GM21723 (cell line): Measurements from ENCODE around the gene PUS7.
"Not testable (repeated sequence)": the region's sequence is repeated elsewhere in the genome, so short reads cannot be mapped to it uniquely, and the experiment has no call there.

ENCODE experiments used
- ATAC-seq: cut with Tn5 transposase; IDR thresholded peaks from one replicate; pipeline ENCODE4 v1.9.1; 2021; ENCODE audit warnings: mild to moderate bottlenecking, moderate library complexity; ENCODE audit not compliant: unreplicated experiment

PUS7 gene

DNA sequence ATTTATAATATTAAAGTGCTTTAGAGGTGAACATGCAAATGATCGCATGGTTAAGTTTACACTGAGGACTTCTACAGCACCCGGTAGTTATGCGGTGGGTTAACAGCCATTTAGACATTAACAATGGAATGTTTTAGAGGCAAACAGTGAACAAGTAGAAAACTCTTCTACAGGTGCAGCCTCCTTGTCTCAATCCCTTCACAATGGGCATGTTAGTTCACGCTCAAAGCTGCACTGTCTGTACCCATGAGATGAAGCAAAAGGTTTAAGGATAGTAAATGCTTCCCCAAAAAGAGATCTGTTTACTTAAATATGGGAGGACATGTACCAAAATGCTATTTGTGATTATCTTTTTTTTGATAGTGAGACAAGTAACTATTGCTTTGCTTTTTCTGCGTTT lies 25.1 kb downstream of the PUS7 start:
- ATAC-seq, result no peak

DNA sequence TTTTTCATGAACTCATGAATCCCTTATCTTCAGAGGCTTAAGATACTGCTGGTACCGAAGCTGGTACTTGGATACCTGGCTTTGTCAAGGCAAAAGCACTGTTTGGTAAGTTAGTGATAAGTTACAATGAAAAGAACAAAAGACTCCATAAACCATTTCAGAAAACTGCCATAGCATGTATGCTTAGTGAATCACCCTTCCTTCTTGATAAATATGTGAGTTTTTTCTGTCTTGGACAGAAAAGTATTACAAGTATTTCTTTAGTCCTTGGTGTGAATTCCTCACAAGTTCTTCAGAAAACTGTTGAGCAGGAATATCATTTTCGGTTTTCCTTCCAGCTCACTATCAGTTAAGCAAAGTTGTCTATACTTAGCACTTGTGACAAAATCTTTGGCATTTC lies 25.6 kb downstream of the PUS7 start:
- ATAC-seq, result no peak

DNA sequence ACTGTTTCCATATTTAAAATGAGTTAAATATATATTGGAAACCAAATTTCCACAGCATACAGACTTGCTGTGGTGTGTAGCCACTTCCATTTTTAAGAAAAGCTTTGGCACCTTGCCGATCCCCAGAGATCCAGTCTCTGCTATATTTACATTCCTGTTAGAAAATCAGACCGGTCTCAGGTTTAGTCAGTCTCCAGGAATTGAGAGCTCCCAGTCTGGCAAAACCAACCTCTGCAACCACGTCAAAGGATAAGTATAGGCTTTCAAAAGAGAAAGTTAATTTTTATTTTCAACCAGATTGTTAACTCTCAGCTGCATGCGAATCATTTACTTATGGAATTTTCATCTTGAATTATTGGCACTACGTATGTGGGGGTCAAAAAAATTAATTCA lies 28.2 kb downstream of the PUS7 start:
- no peak for ATAC-seq

DNA sequence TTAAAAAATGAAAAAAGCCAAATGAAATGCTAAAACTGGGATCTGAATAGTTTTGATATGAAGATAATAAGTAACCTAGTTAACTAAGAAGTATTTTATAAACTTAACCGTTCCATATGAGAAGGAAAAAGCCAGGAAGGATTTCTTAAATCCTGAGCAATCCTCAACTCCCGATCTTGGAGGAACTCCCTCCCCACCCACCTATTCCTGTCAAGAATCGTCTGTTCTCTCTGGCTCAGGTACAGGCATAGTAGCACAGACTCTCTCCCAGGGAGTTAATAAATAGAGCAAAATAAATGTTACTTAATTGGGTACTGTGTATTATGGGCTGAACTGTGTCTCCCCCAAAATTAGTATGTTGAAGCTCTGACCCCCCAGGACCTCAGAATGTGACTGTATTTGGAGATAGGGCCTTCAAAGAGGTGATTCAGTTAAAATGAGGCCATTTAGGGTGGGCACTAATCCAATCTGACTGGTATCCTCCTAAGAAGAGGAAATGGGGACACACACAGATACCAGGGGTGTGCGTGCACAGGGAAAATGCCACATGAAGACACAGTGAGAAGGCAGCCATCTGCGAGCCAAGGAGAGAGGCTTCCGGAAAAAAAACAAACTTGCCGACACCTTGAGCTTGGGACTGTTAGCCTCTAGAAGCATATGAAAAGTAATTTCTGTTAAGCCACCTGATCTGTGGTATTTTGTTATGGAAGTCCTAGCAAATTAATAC lies 28.7 kb downstream of the PUS7 start:
- no peak for ATAC-seq

DNA sequence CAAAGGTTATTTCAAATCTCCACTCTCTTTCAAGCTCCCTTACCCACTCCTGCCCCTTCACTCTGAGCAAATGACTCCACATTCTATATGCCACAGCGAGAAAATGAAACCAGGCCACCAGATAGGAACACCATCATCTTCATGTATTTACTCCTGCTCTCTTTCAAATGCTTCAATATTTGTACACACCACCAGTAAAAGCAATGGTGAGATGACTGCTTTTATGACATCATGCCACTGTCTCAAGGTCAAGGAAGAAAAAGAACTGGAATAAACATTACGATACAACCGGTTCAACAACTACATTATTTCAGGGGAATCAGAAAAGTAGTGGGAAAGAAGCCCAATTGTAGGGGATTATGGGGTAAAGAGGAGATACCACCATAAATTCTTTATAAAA lies 32.7 kb downstream of the PUS7 start:
- no peak for ATAC-seq

DNA sequence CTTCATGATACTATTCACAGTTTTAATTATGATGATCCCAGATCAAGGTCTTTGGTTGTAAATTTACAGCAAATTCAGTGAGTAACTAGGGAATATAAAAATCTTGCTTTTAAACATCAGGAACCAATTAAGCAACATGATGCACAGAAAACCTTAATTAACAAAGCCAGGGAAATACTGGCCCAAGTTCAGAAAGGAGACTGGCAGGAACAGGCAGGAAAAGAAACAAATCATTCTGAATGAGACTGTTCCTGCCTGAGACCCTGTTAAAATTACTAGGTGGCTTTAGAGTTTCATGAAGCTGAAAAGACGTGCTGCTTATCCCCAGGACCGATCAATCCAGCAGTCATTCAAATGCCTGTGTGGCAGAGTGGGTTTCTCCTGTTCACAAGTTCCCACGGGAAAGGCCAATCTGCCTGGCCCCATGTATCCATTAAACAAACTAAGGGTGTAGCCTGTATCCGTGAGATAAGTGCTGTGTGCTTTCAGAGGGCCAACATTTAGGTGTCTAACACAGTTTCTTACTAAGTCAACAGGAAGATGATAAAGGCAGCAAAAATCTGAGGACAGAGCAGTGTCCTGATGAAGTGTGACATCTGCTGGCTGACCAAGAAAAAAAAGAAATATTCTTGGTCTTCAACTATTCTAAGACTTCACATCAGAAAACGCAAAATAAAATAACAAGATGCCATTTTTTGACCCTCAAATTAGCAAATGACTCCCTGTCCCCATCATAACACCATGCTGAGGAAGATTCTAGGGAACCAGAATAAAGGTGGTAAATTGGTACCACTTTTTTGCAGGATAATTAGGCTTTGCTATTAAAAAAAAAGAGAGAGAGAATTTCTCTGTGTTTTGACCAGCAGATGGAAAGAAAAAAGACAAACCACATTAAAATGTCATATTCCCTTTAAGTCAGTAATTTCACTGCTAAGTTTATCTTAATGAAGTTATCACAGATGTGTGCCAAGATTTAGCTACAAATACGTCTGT lies 34.2 kb downstream of the PUS7 start:
- no peak for ATAC-seq

DNA sequence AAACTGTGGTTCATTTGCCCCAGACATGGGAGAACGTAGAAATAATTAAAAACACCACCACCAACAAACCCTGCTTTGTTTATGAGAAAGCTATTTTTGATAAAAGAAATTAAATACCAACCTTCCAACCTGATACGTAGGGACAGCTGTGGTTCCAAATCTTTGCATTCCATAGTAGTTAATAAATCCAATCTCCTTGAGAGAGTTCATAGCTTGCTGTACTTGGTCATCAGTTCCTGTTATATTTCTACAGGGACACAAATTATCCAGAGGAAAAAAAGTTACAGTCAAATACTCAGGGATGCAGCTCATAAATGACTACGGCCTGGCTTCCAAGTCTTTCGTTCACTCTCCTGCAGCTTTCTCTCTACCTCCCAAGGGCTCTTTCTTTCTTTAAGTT lies 41.1 kb downstream of the PUS7 start:
- no peak for ATAC-seq

DNA sequence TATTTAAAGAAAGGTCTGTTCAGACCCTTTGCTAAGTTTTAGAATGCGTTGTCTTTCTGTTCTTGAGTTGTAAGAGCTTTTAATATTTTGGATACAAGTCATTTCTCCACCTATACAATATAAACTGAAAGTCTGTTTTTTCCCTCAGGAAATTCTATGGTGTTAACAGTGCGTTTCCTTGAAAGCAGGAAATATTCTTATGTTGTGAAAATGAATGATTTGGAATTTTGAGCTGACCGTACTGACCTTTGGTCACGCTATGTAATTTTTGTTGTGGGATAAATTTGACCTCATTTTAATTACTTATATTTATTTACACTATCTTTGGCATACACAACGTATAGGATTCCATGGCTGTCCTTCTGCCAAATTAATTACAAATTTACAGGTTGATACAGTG lies 43.5 kb downstream of the PUS7 start:
- no peak for ATAC-seq

DNA sequence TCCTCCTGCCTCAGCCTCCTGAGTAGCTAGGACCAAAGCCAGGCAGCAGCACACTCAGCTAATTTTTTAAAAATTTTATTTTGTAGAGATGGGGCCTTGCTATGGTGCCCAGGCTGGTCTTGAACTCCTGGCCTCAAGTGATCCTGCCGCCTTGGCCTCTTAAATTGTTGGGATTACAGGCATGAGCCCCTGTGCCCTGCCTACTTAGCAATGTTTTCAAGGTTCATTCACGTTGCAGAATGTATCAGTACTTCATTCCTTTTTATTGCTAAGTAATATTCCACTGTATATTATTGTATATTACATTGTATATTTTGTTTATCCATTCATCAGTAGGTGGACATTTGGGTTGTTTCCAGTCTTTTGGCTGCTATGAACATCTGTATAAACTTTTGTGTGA lies 44.2 kb downstream of the PUS7 start:
- ATAC-seq, result no peak

DNA sequence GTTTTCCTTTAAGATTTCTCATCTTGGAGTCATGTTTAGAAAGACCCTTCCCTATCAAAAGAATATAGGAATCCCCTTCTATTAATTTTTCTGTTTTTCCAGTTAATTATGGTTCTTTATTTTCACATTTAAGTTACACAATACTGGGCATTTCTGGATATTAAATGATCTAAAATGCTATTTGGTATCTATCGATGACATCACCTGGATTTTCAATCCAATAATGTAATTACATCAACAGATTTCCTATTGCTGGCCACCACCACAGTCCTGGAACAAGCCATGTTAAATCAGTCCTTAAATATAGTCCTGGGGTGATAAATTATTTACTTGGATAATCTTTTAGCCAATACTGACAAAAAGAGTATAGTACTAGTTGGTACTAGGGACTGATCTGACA lies 48.0 kb downstream of the PUS7 start:
- ATAC-seq, result no peak

DNA sequence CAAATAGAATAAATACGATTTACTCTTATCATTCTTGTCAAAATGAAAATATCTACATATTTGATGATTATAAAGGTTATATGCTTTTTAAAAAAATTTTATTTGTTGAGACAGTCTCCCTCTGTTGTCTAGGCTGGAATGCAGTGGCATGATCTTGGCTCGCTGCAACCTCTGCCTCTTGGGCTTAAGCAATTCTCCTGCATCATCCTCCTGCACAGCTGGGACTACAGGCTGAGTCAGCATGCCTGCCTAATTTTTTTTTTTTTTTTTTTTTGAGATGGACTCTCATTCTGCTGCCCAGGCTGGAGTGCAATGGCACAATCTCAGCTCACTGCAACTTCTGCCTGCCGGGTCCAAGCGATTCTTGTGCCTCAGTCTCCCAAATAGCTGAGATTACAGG lies 48.9 kb downstream of the PUS7 start:
- no peak for ATAC-seq

DNA sequence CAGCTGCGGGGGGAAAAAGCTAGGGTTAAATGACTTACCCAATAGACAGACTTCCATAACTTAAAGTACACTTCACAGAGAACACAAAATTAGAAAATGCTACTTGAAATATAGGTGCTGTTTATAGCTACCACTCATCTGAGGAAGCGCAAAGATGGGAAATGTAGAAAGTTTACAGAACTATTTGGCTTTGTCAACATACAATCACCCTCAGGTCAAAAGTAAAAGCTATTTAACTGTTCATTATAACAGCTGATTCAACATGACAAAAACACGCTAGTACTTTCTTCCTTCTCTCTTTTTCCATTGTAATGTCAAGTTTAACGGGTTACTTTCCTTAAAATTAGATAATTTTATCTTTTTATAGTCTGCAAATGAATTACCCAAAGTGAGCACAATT lies 51.2 kb downstream of the PUS7 start:
- no peak for ATAC-seq

DNA sequence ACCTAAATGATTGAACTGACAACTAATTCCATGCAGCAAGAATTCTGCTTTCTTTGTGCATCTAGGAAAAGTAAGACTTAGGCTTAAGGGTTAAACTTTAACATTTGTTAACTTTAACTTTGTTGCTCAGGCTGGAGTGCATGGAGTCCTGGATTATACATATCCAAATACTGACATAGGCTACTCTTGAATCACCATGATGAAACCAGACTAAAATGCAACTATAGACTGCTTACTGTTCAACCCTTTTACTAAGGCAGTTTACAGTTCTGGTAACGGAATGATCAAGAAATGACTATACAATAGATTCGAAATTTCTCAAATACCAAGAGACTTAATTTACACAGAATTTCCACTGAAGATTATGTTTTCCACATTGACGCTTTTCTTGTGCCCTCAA lies 52.0 kb downstream of the PUS7 start:
- no peak for ATAC-seq

DNA sequence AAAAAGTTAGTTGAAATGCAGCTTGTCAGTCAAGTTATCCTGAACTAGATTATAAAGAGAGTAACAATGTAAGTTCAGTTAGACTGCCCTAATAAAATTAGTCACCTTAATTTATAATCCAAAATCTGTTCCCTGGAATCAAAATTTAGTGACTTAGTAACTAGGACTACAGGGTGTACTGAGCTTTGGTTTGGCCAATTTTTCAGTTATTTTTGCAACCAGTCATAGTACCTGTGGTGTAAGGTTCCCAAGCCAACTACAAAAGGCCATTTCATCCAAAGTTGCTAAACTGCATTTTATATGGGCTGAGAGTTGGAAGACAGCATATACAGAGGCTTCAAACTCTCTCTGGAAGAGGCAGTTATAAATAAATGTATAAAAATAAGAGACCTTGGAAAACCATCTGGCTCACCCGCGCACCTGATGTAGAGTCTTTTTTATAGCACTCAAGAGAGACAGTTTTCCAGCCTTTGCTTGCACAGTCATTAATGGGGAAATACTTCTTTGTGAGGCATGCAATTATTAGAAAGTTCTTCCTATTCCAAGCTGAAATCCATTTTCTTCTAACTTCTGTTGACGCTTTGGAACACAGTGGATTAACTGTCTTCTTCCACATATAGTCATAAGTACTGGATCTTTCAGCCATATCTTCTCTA lies 59.2 kb downstream of the PUS7 start:
- ATAC-seq, result no peak

DNA sequence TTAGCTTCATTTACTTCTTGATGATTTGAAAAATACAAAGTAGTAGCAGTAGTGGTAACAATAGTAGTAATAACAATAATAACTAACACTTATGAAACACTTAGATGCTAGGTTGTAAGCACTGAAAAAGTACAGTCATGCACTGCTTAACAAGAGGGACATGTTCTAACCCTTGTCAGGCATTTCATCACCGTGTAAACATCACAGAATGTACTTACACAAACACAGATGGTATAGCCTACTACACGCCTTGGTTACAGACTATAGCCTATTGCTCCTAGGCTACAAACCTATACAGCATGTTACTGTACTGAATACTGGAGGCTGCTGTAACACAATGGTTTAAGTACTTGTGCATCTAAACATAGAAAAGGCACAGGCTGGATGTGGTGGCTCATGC lies 60.6 kb downstream of the PUS7 start:
- ATAC-seq, result no peak

DNA sequence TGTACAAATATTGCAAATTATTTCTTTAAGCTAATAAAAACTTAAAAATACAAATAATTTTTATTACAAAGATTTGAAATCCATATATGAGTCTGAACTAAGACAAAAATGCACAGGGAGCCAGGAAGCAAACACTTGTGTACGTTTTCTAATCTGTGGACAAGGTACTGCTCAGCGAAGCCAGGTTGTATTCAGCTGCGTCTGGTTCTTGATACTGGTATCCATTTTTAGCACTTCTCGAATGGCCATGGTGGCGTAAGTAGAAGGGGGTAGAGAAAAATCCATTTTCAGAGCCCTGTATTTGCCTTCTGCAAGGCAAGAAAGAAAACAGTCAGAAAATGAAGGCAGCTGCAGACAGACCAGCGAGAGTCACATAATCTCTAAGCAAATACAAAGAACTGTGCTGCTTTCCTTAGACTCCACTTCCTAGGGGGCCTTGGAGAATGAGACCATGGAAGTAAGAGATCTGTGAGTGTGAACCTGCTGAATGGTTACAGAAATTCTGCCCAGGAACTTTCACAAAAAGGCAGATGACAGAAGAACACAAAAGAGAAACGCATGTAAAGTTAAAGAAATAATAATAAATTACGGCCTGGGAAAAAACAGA lies 64.3 kb downstream of the PUS7 start:
- ATAC-seq, result no peak

DNA sequence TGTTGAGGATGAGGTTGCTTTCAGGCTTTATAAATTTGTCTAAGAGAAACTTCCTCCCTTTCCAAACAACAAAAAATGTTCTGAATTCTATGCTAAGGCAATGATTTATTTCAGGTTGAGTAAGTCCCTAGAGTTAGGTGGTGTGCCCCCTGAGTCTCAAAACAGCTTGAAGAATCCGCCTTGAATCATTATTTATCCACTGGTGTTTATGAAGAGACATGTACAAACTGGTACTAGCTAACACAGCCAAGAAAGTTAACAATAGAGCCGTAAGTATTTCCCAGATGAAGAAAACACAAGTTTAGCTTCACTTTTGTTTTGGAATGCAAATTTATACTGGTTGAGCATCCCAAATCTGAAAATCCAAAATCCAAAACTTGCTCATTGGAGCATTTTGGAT lies 67.2 kb downstream of the PUS7 start:
- ATAC-seq, result no peak

DNA sequence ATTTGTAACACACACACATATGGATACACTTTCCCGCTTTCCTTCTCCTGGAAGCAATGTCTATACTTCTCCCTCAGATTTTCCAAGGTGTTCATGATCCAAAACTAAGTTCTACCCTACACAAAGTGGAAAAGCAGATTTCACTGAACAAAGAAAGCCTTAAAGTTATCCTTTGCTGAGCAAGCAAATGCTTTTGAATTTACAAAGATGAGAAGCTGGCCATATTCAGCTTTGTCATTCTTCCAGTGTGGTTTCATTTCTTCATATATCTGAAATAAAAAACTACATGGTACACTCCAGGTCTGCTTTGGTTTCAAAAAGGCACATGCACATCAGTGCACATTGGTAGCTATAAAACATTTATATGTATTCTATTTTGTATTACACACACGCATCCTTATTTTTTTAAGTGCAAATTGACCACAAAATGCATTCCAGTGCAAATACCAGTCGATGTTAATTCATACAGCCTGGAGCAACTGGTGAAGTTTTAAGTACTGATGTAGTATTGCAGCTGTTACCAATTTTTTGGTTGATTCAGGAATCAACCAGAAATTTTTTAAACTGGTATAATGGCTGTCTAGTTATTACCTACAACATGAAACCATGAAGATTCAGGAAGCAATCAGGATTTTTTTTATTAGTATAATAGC lies 67.8 kb downstream of the PUS7 start:
- no peak for ATAC-seq

DNA sequence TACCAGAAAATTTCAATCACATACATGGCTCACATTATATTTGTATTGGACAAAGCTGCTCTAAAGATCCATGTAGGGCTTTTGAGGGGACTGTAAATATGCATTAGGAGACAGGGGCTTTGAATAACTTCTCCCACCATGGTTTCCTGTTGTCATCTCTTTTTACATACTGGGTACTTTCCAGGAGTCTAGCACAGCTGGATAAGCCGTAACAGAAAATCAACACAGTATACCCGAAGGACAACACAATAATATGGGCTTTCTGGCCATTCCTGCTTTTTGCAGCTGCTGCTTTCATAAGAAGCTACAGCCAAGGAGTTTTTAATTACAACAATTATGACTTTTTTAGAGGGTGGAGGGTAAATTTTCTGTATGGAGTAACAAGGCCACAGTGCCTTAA lies 70.0 kb downstream of the PUS7 start:
- no peak for ATAC-seq

DNA sequence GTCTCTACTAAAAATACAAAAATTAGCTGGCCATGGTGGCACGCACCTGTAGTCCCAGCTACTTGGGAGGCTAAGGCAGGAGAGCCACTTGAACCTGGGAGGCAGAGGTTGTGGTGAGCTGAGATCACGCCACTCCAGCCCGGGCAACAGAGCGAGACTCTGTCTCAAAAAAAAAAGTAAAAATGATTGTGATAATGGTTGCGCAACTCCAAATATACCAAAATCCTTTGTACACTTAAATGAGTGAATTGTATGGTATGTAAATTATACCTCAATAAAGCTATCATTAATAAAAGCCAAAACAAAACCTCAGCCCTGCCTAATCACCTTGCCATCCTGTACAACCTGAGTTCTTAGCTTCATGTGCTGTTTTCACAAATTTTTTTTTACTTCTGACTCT lies 71.2 kb downstream of the PUS7 start:
- ATAC-seq, result not testable (repeated sequence)
